CD4-positive, alpha-beta T cell treated with Interleukin-17A for 4 hours (primary cell): ENCODE results near the gene OSBPL3.

Source experiments
- DNase-seq: peaks from one replicate; pipeline ENCODE4 v3.0.0-alpha.2; 2020; ENCODE audit warnings: mixed read lengths

The OSBPL3 gene

GRCh38 chr7:24854866-24855265, 125.1 kb downstream of the OSBPL3 start:
- DNase-seq = no peak

GRCh38 chr7:24851786-24852185, 128.2 kb downstream of the OSBPL3 start:
- peak; percentile 51 for DNase-seq

DNA sequence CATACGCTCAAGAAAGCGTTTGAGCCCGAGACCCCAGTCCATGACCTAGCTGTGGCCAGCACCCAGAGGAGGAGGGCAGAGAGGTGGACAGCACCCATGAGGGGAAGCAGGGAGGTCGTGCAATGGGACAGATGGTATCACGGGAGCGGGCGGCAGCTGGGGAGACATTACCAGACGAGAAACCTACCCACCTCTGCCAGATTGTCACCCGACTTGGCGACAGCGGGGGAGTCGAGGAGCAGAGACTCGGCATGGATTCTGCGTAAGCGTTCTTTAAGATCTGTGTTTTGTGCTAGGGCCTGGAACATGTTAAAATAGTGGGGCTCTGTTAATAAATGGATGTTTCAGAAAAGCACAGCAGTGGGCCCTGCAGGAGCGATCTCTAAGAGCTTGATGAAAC, 131.1 kb downstream of the OSBPL3 start:
- DNase-seq = no peak

DNA sequence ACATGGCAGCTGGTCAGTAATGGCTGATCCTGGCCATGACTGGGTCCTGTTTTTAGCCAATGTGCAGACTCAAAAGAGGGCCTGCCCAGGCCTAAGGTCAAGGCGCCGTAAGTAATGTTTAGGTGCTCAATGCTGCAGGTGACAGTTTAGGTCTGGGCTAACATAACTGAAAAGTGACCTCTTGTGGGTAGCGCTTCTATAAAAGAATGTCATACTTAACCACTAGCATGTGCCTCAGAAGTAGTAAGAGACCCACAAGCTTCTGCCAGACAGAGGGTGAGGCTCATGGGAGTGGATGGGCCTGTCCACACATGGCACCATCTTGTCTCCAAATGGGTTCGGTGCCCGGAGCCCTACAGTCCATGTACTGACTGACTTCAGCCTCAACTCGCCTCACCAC, 132.2 kb downstream of the OSBPL3 start:
- DNase-seq = no peak

DNA sequence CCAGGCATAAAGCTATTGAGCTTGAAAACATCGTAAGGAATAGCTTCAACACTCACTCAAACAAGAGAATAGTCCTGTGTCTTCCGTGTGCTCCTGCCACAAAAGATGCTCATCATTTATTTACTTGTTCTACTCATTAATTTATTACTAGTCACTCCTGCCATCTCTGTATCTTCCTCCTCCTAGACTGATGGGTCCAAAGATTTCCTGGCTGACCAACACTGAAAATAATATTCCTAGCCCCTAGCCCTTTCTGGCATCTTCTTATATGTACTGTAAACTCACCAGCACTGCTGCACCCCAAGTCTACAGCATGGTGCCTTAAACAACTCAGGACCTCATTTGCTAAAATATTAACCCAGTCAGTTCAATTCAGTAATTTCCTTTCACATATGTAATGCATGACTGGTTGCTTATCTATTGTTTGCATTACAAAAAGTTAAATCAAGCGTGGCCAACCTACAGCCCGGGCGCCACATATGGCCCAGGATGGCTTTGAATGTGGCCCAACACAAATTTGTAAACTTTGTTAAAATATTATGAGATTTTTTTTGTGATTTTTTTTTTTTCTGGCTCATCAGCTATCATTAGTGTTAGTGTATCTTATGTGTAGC, 136.1 kb downstream of the OSBPL3 start:
- no peak for DNase-seq

DNA sequence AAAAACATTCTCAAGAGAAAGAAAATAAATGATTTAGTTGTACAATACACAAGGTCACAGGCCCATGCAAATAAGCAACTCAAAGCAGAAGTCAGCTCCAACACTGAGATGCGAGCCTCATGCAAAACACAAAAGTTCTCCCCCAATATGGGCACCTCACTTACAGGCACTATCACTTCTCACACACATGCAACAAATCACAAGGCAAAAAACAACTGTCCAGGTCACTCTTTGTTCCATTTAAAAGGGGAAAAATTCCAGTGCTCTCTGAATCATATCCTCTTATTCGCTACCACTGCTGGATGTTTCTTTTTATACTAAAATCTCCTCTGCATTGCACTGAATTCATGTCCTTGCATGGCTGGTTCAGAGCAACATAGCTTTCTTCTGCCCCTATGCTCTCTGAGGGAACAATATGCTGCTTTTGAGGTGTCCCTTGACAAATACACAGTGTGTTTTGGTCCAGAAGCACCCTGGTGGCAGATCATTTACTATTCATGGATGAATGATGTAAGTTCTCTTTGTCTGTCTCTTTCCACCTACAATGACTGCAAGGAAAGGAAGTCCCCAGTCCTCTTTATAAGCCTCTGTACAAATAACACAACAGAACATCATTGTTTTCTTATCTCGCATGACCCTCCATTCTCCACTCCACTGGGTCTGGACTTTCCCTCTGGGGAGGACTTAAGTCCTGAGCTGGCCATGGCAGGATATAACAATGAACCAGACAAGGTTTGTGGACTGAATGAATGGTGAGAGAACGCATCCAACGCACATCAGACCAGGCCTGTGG, 137.3 kb downstream of the OSBPL3 start:
- DNase-seq = no peak

- no peak for DNase-seq
These were observed 137.9 kb downstream of the OSBPL3 start for GRCh38 chr7:24842029-24842428.

DNA sequence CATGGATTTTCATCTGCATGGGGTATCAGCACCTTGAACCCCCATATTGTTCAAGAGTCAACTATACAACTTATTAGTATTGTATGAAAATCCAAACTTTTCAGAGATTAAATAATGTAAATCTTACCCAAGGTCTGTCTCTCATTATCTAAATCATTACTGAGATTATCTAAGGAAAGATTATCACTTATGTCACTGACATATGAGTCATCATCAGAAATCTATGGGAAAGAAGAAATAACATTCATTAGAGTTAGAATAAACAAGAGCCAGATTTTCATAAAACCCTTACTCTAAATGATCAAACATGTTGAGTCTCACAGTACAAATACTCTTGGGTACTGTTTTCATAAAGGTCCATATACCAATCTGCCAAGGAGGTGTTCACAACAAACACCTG, 139.4 kb downstream of the OSBPL3 start:
- no peak for DNase-seq

- DNase-seq = no peak
These were observed 143.9 kb downstream of the OSBPL3 start for GRCh38 chr7:24836084-24836483.

DNA sequence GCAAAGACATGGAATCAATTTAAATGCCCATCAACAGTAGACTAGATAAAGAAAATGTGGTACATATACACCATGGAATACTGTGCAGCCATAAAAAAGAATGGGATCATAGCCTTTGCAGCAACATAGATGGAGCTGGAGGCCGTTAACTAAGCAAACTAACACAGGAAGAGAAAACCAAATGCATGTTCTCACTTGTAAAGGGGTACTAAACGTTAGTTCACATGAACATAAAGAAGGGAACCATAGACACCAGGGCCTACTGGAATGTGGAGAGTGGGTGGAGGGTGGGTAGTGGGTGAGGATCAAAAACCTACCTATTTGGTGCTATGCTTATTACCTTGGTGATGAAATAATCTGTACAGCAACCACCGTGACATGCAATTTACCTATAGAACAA, 144.3 kb downstream of the OSBPL3 start:
- DNase-seq = no peak

GRCh38 chr7:24834128-24834798, 145.7 kb downstream of the OSBPL3 start:
- DNase-seq = no peak

- no peak for DNase-seq
These were observed 146.4 kb downstream of the OSBPL3 start for GRCh38 chr7:24833549-24833948.

DNA sequence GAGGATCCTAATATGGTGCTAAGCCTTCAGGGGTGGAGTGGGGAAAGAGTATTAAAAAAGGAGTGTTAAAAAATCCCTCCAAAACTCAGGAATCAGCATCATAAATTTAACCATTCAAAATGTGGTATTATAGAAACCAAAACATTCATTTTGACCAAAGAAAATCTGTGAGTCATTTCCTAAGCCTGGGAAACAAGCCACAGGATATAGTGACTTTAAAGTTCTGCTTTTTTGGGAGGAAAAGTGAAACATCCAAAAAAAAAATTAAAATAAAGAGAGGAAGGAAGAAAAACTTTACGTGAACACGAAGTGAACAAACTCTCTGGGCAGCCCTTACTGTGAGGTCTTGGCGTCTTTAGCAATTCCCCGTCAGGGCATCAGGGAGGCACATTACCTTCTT, 148.7 kb downstream of the OSBPL3 start:
- no peak for DNase-seq

GRCh38 chr7:24830440-24831050, 149.4 kb downstream of the OSBPL3 start:
- DNase-seq = no peak

- DNase-seq = no peak
These were observed 150.2 kb downstream of the OSBPL3 start for GRCh38 chr7:24829787-24830186.

DNA sequence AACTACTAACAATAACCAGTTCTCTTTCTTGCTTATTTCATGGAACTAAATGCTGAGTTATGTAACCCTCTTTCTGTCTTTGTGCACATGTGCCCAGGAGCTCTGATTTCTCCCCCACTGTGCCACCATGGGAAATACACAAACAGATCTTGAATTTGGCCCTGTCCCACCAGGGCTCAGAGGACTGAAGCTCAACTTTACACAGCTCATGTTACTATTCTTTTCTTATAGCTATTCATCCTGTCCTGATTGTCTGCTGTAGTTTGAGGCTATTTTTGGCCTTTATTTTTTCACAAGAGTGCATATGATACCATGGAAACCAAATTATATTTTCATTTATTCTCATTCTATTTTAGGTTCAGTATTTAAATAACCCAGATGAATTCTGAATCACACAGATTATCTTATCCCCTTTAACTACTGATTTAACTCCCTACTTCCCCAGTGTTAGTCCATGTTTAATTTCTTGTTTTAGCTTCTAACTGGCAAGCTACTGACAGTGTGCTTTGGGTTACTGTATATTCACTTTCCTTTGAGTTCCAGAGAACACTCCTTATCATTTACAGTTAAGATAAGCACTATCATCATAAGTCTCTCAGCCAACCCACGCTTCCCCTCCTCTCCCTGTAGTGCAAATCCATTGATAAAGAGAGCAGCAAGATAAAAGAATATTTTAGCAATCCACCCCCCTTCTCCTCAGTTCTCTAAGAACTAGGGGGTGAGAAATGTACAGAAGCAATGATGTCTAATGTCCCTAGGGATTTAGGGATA, 150.9 kb downstream of the OSBPL3 start:
- DNase-seq = no peak

GRCh38 chr7:24827589-24827988, 152.4 kb downstream of the OSBPL3 start:
- DNase-seq = no peak

DNA sequence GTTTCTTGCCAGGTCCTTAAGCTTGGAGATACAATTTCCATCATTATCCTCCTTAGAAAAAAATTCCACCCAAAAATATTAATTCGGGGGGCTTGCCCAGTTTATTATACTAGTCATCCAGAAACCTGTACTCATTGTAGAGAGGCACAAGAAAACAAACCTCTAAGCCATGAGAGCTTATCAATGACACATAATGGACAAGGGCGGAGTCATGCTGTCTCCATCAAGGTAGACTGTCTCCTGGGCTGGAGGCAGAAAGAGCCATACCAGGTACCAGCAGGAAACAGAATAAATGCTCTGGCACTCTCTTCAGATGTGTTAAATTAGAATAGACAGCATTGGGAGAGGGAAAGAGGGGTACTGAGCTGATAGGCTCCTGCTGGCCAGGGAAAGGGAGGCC, 153.0 kb downstream of the OSBPL3 start:
- peak; percentile 34 for DNase-seq

DNA sequence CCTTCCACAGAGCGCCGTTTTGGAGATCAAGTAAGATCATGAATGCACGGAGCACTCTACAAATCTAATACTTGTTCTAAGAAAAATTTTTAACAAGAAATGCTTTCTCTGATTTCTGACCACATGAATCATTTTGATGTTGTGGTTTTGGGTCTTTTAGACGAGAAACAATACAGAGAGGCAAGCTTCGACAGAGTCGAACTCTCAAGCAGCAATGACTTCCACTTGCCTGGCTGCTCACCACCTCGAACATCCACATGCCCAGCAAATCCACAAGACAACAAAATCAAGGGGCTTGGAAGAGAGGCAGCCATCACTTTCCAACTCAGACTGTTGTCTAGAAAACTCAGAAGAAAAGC, 153.3 kb downstream of the OSBPL3 start:
- DNase-seq = peak; percentile 47

DNA sequence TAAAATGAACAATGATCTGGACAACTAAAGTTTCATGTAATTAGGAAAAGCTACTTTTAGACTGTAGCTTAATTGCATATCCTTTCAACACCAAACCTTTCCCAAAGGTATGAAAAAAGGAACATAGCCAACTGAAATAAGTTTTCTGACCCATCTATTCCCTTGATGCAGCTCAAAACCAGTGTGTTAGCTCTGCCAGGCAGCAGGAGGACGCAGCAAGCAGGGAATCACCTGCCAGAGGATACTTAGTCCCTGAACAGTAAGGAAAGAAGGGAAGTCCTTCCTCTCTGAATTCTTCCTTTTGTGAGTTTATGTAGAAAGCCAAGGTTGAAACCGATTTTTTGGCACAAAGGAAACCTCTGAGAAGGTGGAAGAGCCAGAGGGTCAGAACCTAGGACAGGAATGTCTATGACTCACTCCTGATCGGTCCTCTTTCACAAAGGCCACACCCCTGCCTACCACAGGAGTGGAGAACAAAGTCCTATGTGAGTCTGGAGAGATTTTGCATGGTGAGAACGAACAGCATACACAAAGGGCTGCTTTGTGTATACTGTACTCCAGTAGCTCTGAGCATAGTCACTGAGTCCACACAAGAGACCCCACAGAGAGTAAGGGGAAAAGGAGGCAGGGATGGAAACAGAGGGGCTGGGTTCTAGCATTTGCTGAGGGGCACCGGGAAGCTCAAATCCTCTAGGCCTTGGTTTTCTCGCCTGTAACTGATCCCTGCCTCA, 153.9 kb downstream of the OSBPL3 start:
- DNase-seq = peak; percentile 40

- DNase-seq = no peak
These were observed 154.6 kb downstream of the OSBPL3 start for GRCh38 chr7:24825381-24825794.

- DNase-seq = no peak
These were observed 155.1 kb downstream of the OSBPL3 start for GRCh38 chr7:24824896-24825295.
